B cell (primary cell): ENCODE measurements around the gene ILF3.

Experiments used
- CTCF ChIP-seq: fragments of 200-600 bp; IDR thresholded peaks from one replicate; pipeline ENCODE4 v1.8.0; 2022; ENCODE audit warnings: antibody characterized with exemption, mild to moderate bottlenecking
- EZH2 ChIP-seq: IDR thresholded peaks from 2 replicates; pipeline ENCODE4 v1.6.1; 2012; ENCODE audit warnings: borderline replicate concordance, low read depth, mild to moderate bottlenecking, moderate library complexity, low read length; ENCODE audit not compliant: insufficient read depth, poor library complexity, severe bottlenecking

GRCh38 chr19:10639836-10640235 is 14.3 kb upstream of the ILF3 start:
- TF ChIP-seq CTCF, result no peak
- no peak for TF ChIP-seq EZH2
